Epithelial cell of proximal tubule (primary cell): Measurements from ENCODE around the gene ACTRT1. TPM values are rescaled to one million over a fixed set of nuclear protein-coding genes. Genes with fewer than 3 reads are reported as not detected.
A peak's percentile ranks its signal among the peaks of the same experiment; 100 is the strongest.

Experiments used
- DNase-seq: peaks from one replicate; pipeline ENCODE4 v3.0.0-alpha.2; 2011; ENCODE audit warnings: low read depth
- H3K4me3 ChIP-seq: 2 replicates; pipeline ENCODE4 v1.5.1; 2011; ENCODE audit warnings: low read depth, mild to moderate bottlenecking, low read length
- total RNA-seq: library from RNA; depleted of rRNA; stranded (reverse); fragments of >200 nt; gene quantifications from 2 replicates; pipeline ENCODE4 v1.2.3, GENCODE V29; 2015
- TF ChIP-seq, protein P1 (sequence below): conservative IDR thresholded peaks from 2 replicates; pipeline ENCODE4 v1.5.1; 2012; ENCODE audit warnings: low read depth, mild to moderate bottlenecking, low read length

ACTRT1 gene
- not detected in 2 replicates for total RNA-seq

DNA sequence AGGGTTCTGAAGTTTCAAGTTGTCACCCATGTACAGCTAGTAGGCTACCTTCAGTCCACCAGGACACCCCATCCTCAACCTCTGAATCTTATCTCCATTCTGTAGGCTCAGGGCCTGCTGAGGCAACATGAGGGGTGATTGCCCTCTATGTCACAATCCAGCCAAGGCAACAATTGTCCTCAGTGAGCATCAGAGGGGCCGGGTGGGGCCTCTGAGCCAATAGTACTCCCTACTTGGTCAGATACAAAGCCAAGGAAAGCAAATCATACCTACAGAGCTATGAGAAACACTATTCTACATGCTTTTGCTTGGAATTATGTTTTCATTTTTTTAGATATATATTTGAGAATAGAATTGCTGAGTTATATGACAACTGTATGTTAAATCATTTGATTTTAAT lies at the start of gene ACTRT1:
ACTRT1 (minus strand) TSS at position 101 of the 400 bp plus-strand sequence. CDS start 197 bp downstream, outside the sequence.
- no peak within 1 kb of the TSS for H3K4me3 ChIP-seq
- TF ChIP-seq, protein P1, sequence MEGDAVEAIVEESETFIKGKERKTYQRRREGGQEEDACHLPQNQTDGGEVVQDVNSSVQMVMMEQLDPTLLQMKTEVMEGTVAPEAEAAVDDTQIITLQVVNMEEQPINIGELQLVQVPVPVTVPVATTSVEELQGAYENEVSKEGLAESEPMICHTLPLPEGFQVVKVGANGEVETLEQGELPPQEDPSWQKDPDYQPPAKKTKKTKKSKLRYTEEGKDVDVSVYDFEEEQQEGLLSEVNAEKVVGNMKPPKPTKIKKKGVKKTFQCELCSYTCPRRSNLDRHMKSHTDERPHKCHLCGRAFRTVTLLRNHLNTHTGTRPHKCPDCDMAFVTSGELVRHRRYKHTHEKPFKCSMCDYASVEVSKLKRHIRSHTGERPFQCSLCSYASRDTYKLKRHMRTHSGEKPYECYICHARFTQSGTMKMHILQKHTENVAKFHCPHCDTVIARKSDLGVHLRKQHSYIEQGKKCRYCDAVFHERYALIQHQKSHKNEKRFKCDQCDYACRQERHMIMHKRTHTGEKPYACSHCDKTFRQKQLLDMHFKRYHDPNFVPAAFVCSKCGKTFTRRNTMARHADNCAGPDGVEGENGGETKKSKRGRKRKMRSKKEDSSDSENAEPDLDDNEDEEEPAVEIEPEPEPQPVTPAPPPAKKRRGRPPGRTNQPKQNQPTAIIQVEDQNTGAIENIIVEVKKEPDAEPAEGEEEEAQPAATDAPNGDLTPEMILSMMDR = no peak

GRCh38 chrX:128078545-128078944 lies 26.3 kb upstream of the ACTRT1 start:
- DNase-seq = no peak
- TF ChIP-seq, protein P1 = no peak
- no peak overlapping the region for H3K4me3 ChIP-seq

More for the DNA sequence above, at the start of gene ACTRT1:
- no peak for DNase-seq

GRCh38 chrX:128057421-128057820 lies 5.2 kb upstream of the ACTRT1 start:
- H3K4me3 ChIP-seq = no peak overlapping the region
- TF ChIP-seq, protein P1 = no peak
- no peak for DNase-seq

DNA sequence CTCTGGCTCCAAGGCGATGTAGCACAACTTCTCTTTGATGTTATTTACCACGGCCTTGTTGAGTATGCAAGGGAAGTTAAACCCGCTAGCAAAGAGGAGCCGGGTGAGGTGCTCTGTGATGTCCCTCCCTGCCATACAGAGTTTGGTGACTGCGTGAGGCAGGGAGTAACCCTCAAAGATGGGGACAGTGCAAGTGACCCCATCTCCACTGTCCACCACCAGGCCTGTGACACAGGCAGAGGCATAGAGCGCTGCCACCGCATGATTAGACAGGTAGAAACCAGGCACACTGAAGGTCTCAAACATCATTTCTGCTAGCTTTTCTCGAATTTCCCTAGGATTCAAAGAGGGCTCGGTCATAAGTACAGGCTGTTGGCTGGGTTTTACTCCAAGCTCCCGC lies 677 bp downstream of the ACTRT1 start:
- no peak for DNase-seq
- no peak overlapping the region for H3K4me3 ChIP-seq
- TF ChIP-seq, protein P1 = no peak

GRCh38 chrX:128035318-128035717 lies 16.9 kb downstream of the ACTRT1 start:
- H3K4me3 ChIP-seq = no peak overlapping the region
- TF ChIP-seq, protein P1 = no peak
- DNase-seq = no peak

- no peak for DNase-seq
- no peak overlapping the region for H3K4me3 ChIP-seq
- TF ChIP-seq, protein P1 = no peak
Observed at GRCh38 chrX:128021566-128021965, 30.6 kb downstream of the ACTRT1 start.

DNA sequence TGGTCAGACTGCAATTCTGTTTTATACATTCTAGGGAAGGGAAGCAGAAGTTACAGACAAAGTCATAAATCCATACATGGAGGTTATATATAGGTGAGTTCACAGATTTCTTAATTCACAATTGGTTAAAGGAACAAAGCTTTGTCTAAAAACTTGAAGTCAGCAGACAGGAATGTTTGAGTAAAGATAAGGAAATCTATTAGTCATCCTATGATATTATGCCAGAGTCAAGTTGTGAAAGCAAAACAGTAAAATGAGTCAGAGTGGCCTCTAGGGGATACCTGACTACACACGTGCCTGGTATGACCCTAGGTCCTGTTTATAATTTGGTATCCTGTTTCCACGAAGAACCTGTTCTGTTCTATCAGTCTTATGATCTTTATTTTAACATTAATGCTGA lies 31.5 kb downstream of the ACTRT1 start:
- H3K4me3 ChIP-seq = no peak overlapping the region
- TF ChIP-seq, protein P1 = no peak
- peak; percentile 36 for DNase-seq
